NT2/D1 (cell line): ENCODE data around the gene COL9A3.
A peak's percentile ranks its signal among the peaks of the same experiment; 100 is the strongest.

ENCODE experiments used
- DNase-seq: peaks from one replicate; pipeline ENCODE4 v3.0.0-alpha.2; 2011; ENCODE audit warnings: low read depth, low spot score
- H3K27me3 ChIP-seq: 2 replicates; pipeline ENCODE4 v1.6.0; 2011; ENCODE audit warnings: mild to moderate bottlenecking; ENCODE audit not compliant: insufficient read length, insufficient read depth
- H3K36me3 ChIP-seq: 2 replicates; pipeline ENCODE4 v1.6.1; 2011; ENCODE audit warnings: mild to moderate bottlenecking, low read length, mixed read lengths; ENCODE audit not compliant: insufficient read depth, insufficient read length
- H3K4me1 ChIP-seq: 2 replicates; pipeline ENCODE4 v1.5.1; 2011; ENCODE audit not compliant: insufficient read depth, insufficient read length
- H3K4me3 ChIP-seq: 2 replicates; pipeline ENCODE4 v1.5.1; 2011; ENCODE audit warnings: low read depth; ENCODE audit not compliant: insufficient read length
- H3K9ac ChIP-seq: 2 replicates; pipeline ENCODE4 v1.6.0; 2011; ENCODE audit warnings: low read depth; ENCODE audit not compliant: insufficient read length
- H3K9me3 ChIP-seq: 2 replicates; pipeline ENCODE4 v1.5.1; 2011; ENCODE audit warnings: mild to moderate bottlenecking, low read length; ENCODE audit not compliant: insufficient read depth
- SUZ12 ChIP-seq: IDR thresholded peaks from 2 replicates; pipeline ENCODE4 v1.6.1; 2011; ENCODE audit not compliant: insufficient read length, insufficient read depth; ENCODE audit errors: extremely low read depth
- YY1 ChIP-seq: IDR thresholded peaks from 2 replicates; pipeline ENCODE4 v1.6.1; 2011; ENCODE audit not compliant: insufficient read length, insufficient read depth
- ZNF274 ChIP-seq: IDR thresholded peaks from 2 replicates; pipeline ENCODE4 v1.6.1; 2011; ENCODE audit warnings: mild to moderate bottlenecking, low read depth, low read length

The COL9A3 gene

DNA sequence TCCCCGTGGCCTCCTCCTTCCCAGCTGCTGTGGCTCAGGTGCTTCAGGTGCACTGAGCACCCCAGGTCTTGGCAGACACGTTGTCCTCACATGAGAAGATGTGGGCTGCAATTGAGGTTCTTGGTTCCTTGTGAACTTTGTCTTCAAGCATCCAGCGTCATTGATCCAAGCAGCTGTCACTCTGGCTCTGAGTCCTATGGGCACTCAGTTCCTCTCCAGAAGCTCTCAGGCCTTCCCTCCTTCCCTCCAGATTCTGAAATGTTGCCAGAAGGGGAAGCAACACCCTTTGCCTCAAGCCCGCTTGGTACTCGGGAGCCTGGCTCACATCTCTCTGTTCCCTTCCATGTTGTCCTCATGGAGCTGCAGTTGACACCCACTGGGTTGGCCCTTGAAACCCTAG lies 29.0 kb upstream of the COL9A3 start:
- peaks cover 14% of the 10 kb centered on the region for H3K4me1 ChIP-seq
- H3K9ac ChIP-seq: no peak overlapping the region
- no peak for DNase-seq
- H3K4me3 ChIP-seq: no peak overlapping the region
- H3K27me3 ChIP-seq: peaks cover 16% of the 10 kb centered on the region
- H3K36me3 ChIP-seq: no peaks in the 10 kb centered on the region
- H3K9me3 ChIP-seq: no peaks in the 10 kb centered on the region
- TF ChIP-seq SUZ12 (no peak), ZNF274 (no peak), YY1 (no peak)

DNA sequence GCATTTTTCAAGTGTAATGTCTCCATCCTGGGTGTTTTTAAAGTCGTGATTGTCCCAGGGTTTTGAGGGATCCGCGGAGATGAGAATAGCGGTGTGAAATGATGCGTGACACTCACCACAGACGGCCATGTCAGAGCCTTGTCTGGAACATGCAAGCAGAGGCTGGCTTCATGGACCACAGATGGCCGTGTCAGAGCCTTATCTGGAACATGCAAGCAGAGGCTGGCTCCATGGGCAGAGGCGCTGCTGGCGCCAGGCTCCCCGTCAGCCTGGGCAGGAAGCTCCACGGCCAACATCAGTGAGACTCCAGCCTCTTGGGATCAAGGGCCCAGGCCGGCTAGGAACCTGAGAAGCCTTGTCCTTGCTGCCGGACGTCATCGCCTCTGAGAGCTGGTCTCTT lies 28.2 kb upstream of the COL9A3 start:
- TF ChIP-seq YY1 (no peak), ZNF274 (no peak), SUZ12 (no peak)
- Histone ChIP-seq H3K36me3 (no peaks in the 10 kb centered on the region), H3K4me1 (peaks cover 20% of the 10 kb centered on the region), H3K9ac (no peak overlapping the region), H3K4me3 (no peak overlapping the region), H3K27me3 (peaks cover 23% of the 10 kb centered on the region), H3K9me3 (no peaks in the 10 kb centered on the region)
- no peak for DNase-seq

DNA sequence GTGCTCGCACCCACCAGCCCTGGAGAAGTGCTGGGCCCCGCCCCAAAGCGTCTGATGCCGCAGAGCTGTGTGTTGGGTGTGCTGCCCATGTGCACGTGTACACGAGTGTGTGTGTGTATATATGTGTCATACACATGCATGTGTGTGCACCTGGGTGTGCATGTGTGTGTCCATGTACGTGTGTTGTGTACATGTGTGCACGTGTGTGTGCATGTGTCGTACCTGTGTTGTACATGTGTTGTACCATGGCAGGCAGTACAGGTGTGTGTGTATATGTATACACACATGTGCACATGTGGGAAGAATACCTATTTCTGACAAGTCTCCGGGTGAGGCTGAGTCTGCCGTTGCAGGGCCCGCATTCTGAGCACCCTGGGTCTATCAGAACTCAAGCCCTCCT lies 26.8 kb upstream of the COL9A3 start:
- no peaks in the 10 kb centered on the region for H3K36me3 ChIP-seq
- no peaks in the 10 kb centered on the region for H3K9me3 ChIP-seq
- peaks cover 30% of the 10 kb centered on the region for H3K27me3 ChIP-seq
- DNase-seq: no peak
- no peak overlapping the region for H3K9ac ChIP-seq
- no peak overlapping the region for H3K4me3 ChIP-seq
- H3K4me1 ChIP-seq: peaks cover 22% of the 10 kb centered on the region
- TF ChIP-seq ZNF274 (no peak), SUZ12 (no peak), YY1 (no peak)

DNA sequence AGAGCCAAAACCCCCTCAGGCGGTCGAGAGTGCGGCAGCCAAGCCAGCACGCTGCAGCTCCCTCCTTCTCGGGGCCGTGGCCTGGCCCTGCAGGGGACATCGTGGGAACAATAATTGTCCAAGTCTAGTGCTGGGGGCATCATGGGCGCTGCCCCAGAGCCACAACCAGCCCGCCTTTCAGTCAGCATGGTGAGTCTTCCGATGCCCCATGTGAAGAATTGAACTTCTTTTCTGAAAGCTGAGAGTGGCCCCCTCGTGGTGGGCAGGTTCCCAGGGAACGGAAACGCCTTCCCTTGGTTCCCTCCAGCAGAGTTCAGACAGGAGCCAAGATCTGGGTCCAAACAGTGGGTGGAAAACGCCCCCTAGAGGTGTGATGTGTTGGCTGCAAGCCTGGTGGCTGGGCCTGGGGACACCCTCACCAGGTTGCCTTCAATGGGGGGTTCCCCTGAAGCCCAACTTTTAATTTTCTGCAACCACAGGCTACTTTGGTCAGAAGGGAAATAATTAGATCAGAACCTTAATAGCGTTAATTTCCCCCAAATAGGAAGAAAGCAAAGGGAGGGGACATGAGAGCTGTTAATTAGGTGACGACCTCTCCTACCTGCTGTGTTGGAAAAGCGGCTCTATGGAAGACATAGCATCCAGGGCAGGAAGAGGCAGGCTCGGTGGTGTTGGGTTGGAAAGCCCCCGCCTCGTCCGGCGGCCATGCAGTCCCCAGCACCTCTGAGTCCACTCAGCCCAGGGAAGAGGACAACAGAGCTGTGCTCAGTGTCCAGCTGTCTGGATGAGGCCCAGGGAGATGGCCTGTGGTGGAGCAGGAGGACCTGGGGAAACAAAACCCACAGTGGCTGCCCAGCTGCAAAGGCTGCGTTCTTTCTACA lies 25.3 kb upstream of the COL9A3 start:
- Histone ChIP-seq H3K4me1 (peaks cover 16% of the 10 kb centered on the region), H3K4me3 (peak overlapping the region; percentile 3), H3K27me3 (peaks cover 30% of the 10 kb centered on the region), H3K9ac (no peak overlapping the region), H3K9me3 (no peaks in the 10 kb centered on the region), H3K36me3 (no peaks in the 10 kb centered on the region)
- no peak for TF ChIP-seq YY1
- peak; percentile 93 for DNase-seq

DNA sequence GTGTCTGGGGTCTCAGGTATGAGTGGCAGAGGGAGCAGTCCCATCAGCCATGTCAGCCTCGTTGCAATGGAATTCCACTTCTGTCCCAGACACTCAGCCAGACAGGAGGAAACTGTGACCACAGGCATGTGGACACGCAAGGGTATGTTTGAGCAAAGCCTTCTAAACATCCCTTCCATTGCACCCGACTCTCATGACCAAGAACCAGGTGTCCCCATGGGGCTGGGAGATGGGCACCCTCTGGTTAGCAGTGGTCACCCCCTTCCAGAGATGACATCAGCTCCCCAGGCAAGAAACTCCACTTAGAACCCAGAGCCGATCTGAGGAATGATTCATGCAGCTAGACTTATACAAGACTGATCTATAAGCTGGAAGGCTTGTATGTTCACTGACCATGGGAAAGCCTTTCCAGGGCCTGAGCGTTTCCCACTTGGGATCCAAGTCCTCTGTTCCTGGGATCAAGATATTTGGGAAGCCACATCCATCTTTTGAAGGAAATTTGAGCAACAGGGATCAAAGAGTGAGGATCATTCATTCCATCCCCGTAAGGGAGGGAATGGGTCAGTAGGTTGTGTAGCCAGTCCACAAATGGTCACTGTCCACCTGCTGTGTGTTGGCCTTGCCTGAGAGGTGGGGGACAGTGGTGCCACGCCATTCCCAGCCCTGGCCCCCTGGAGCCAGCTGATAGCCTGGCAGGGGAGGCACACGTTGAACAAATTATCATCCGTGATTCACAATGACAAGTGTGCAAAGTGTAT lies 24.5 kb upstream of the COL9A3 start:
- TF ChIP-seq SUZ12: no peak
- TF ChIP-seq ZNF274: no peak
- no peak for TF ChIP-seq YY1
- no peak overlapping the region for H3K9ac ChIP-seq
- peaks cover 30% of the 10 kb centered on the region for H3K27me3 ChIP-seq
- peaks cover 19% of the 10 kb centered on the region for H3K4me1 ChIP-seq
- no peak overlapping the region for H3K4me3 ChIP-seq
- no peaks in the 10 kb centered on the region for H3K9me3 ChIP-seq
- peaks cover 4% of the 10 kb centered on the region for H3K36me3 ChIP-seq
- DNase-seq: no peak

- DNase-seq: no peak
- TF ChIP-seq SUZ12 (no peak), ZNF274 (no peak), YY1 (no peak)
- Histone ChIP-seq H3K36me3 (peaks cover 12% of the 10 kb centered on the region), H3K4me3 (no peak overlapping the region), H3K9ac (peak overlapping the region; percentile 68), H3K9me3 (no peaks in the 10 kb centered on the region), H3K27me3 (peaks cover 24% of the 10 kb centered on the region), H3K4me1 (peaks cover 25% of the 10 kb centered on the region)
Measured at GRCh38 chr20:62792940-62793756, 23.7 kb upstream of the COL9A3 start.

GRCh38 chr20:62793757-62794006 lies 23.2 kb upstream of the COL9A3 start:
- Histone ChIP-seq H3K9ac (peak overlapping the region; percentile 68), H3K27me3 (peaks cover 21% of the 10 kb centered on the region), H3K36me3 (peaks cover 17% of the 10 kb centered on the region), H3K9me3 (no peaks in the 10 kb centered on the region), H3K4me1 (peaks cover 25% of the 10 kb centered on the region), H3K4me3 (peak overlapping the region; percentile 26)
- DNase-seq: no peak
- TF ChIP-seq ZNF274 (no peak), SUZ12 (no peak), YY1 (no peak)
